IMR-90 (cell line): Measurements from ENCODE around the gene PLXNA4. TPM values are rescaled to one million over a fixed set of nuclear protein-coding genes. Genes with fewer than 3 reads are reported as not detected.

Source experiments
- ATAC-seq: fragments of 200-7000 bp; cut with Tn5 transposase; 2 replicates; pipeline ENCODE4 v1.9.1; 2020; ENCODE audit warnings: low read depth, mild to moderate bottlenecking, moderate library complexity
- BruUV-seq: library from RNA; stranded (reverse); fragments of 400-500 nt; replicated peaks from 2 replicates; lab custom pipeline; 2021; lab: Mats Ljungman, UMichigan
- CTCF ChIA-PET: fragments of 300-600 bp; formaldehyde crosslinking; extraction: SDS; loops from one replicate; lab custom pipeline; 2021; ENCODE audit warnings: antibody characterized with exemption; lab: Yijun Ruan, JAX
- POLR2A ChIA-PET: fragments of 300-600 bp; sonication (Branson Sonifier 250); formaldehyde crosslinking; loops from one replicate; lab custom pipeline; 2022; ENCODE audit warnings: antibody characterized with exemption; ENCODE audit not compliant: unreplicated experiment; lab: Charles Lee
- DNase-seq: peaks from one replicate; pipeline ENCODE4 v3.0.0; 2013
- H2AFZ ChIP-seq: replicated peaks from 2 replicates; pipeline ENCODE3; 2013; ENCODE audit warnings: low read length, mild to moderate bottlenecking; ENCODE audit not compliant: poor library complexity
- H2AK5ac ChIP-seq: 2 replicates; pipeline ENCODE4 v1.6.1; 2013; ENCODE audit warnings: low read depth, low read length, inconsistent platforms
- H2AK9ac ChIP-seq: replicated peaks from 2 replicates; pipeline ENCODE3; 2013; ENCODE audit warnings: mild to moderate bottlenecking, low read depth, low read length, moderate library complexity; ENCODE audit not compliant: poor library complexity
- H2BK120ac ChIP-seq: 2 replicates; pipeline ENCODE4 v1.6.1; 2013; ENCODE audit warnings: low read depth, low read length, inconsistent platforms
- H2BK15ac ChIP-seq: 3 replicates; pipeline ENCODE4 v1.6.1; 2013; ENCODE audit warnings: low read depth, low read length, inconsistent platforms
- H2BK20ac ChIP-seq: 2 replicates; pipeline ENCODE4 v1.6.1; 2013; ENCODE audit warnings: low read depth, mild to moderate bottlenecking, inconsistent platforms, low read length, moderate library complexity
- H2BK5ac ChIP-seq: 2 replicates; pipeline ENCODE4 v1.6.1; 2013; ENCODE audit warnings: mild to moderate bottlenecking, low read depth, low read length, inconsistent platforms; ENCODE audit not compliant: poor library complexity, severe bottlenecking
- H3K14ac ChIP-seq: replicated peaks from 2 replicates; pipeline ENCODE4 v1.6.1; 2013; ENCODE audit warnings: low read depth, low read length, inconsistent platforms
- H3K18ac ChIP-seq: 2 replicates; pipeline ENCODE4 v1.6.1; 2013; ENCODE audit warnings: low read depth, low read length, control low read depth
- H3K23ac ChIP-seq: 2 replicates; pipeline ENCODE4 v1.6.1; 2013; ENCODE audit warnings: low read depth, low read length, inconsistent platforms
- H3K27ac ChIP-seq: 2 replicates; pipeline ENCODE4 v1.5.1; 2013; ENCODE audit warnings: mild to moderate bottlenecking, control low read depth, low read length; ENCODE audit not compliant: insufficient read depth
- H3K27me3 ChIP-seq: 2 replicates; pipeline ENCODE4 v1.6.1; 2013; ENCODE audit warnings: low read length; ENCODE audit not compliant: control insufficient read depth, insufficient read depth
- H3K36me3 ChIP-seq: 2 replicates; pipeline ENCODE4 v1.6.1; 2013; ENCODE audit warnings: low read length, mixed read lengths; ENCODE audit not compliant: control insufficient read depth, insufficient read depth
- H3K4ac ChIP-seq: 2 replicates; pipeline ENCODE4 v1.6.1; 2013; ENCODE audit warnings: low read depth, low read length, inconsistent platforms
- H3K4me1 ChIP-seq: 2 replicates; pipeline ENCODE4 v1.6.1; 2013; ENCODE audit warnings: low read length, mixed read lengths; ENCODE audit not compliant: control insufficient read depth, insufficient read depth
- H3K4me2 ChIP-seq: 2 replicates; pipeline ENCODE4 v1.6.1; 2013; ENCODE audit warnings: low read depth, mild to moderate bottlenecking, control low read depth, low read length, moderate library complexity
- H3K4me3 ChIP-seq: 2 replicates; pipeline ENCODE4 v1.5.1; 2013; ENCODE audit warnings: low read depth, mild to moderate bottlenecking, control low read depth, low read length, moderate library complexity; ENCODE audit not compliant: insufficient read depth
- H3K56ac ChIP-seq: 2 replicates; pipeline ENCODE4 v1.6.1; 2013; ENCODE audit warnings: low read length, inconsistent platforms; ENCODE audit not compliant: insufficient read depth; ENCODE audit errors: extremely low read depth
- H3K79me1 ChIP-seq, 2 experiments: 2 replicates each; pipeline ENCODE4 v1.6.1; 2013; ENCODE audit warnings: low read length in 2 of 2, inconsistent platforms in 1 of 2, low read depth in 1 of 2
- H3K9ac ChIP-seq: 2 replicates; pipeline ENCODE4 v1.6.1; 2013; ENCODE audit warnings: low read depth, low read length, control low read depth
- H3K9me1 ChIP-seq: 2 replicates; pipeline ENCODE4 v1.6.1; 2013; ENCODE audit warnings: low read length, inconsistent platforms; ENCODE audit not compliant: insufficient read depth
- H3K9me3 ChIP-seq: 2 replicates; pipeline ENCODE4 v1.6.1; 2013; ENCODE audit warnings: low read length; ENCODE audit not compliant: control insufficient read depth, insufficient read depth
- H4K20me1 ChIP-seq: 2 replicates; pipeline ENCODE4 v1.6.1; 2013; ENCODE audit warnings: low read length, inconsistent platforms; ENCODE audit not compliant: insufficient read depth
- H4K5ac ChIP-seq: 2 replicates; pipeline ENCODE4 v1.6.1; 2013; ENCODE audit warnings: mild to moderate bottlenecking, low read depth, low read length, control low read depth
- H4K8ac ChIP-seq, 2 experiments: 2 replicates each; pipeline ENCODE4 v1.6.1; 2013; ENCODE audit warnings: low read depth in 2 of 2, low read length in 2 of 2, control low read depth in 1 of 2, inconsistent platforms in 1 of 2
- H4K91ac ChIP-seq: 2 replicates; pipeline ENCODE4 v1.6.1; 2013; ENCODE audit warnings: low read depth, low read length, inconsistent platforms; ENCODE audit not compliant: insufficient read depth
- BHLHE40 ChIP-seq: fragments of 150-350 bp; IDR thresholded peaks from 2 replicates; pipeline ENCODE4 v1.6.1; 2016; ENCODE audit warnings: mild to moderate bottlenecking, low read depth, low read length
- CEBPB ChIP-seq: IDR thresholded peaks from 2 replicates; pipeline ENCODE4 v1.6.1; 2012; ENCODE audit warnings: low read depth, low read length, improper control_type of control experiment
- CHD1 ChIP-seq: IDR thresholded peaks from 2 replicates; pipeline ENCODE4 v1.6.1; 2012; ENCODE audit warnings: low read depth, low read length, improper control_type of control experiment
- ELK1 ChIP-seq: fragments of 150-350 bp; IDR thresholded peaks from 2 replicates; pipeline ENCODE4 v1.6.1; 2016; ENCODE audit warnings: low read depth, mild to moderate bottlenecking, low read length, moderate library complexity, borderline replicate concordance
- FOS ChIP-seq: fragments of 150-350 bp; IDR thresholded peaks from 2 replicates; pipeline ENCODE4 v1.6.1; 2016; ENCODE audit warnings: low read depth, low read length
- MAFK ChIP-seq: IDR thresholded peaks from 2 replicates; pipeline ENCODE4 v1.6.1; 2012; ENCODE audit warnings: low read depth, low read length, improper control_type of control experiment
- MAZ ChIP-seq: IDR thresholded peaks from 2 replicates; pipeline ENCODE4 v1.6.1; 2012; ENCODE audit warnings: low read depth, mild to moderate bottlenecking, low read length, improper control_type of control experiment, moderate library complexity, borderline replicate concordance
- MXI1 ChIP-seq: IDR thresholded peaks from 2 replicates; pipeline ENCODE4 v1.6.1; 2012; ENCODE audit warnings: low read depth, mild to moderate bottlenecking, low read length, moderate library complexity, borderline replicate concordance
- NFE2L2 ChIP-seq: fragments of 150-350 bp; IDR thresholded peaks from 2 replicates; pipeline ENCODE4 v1.6.1; 2016; ENCODE audit warnings: low read depth, mild to moderate bottlenecking, low read length
- POLR2A ChIP-seq: IDR thresholded peaks from 2 replicates; pipeline ENCODE4 v1.6.1; 2012; ENCODE audit warnings: mild to moderate bottlenecking, low read depth, low read length
- RAD21 ChIP-seq: IDR thresholded peaks from 2 replicates; pipeline ENCODE4 v1.6.1; 2012; ENCODE audit warnings: low read length, improper control_type of control experiment
- RCOR1 ChIP-seq: IDR thresholded peaks from 2 replicates; pipeline ENCODE4 v1.6.1; 2012; ENCODE audit warnings: mild to moderate bottlenecking, low read length, improper control_type of control experiment; ENCODE audit not compliant: insufficient replicate concordance
- RFX5 ChIP-seq: IDR thresholded peaks from 2 replicates; pipeline ENCODE4 v1.8.0; 2012; ENCODE audit warnings: low read depth, mild to moderate bottlenecking, low read length, moderate library complexity
- SMC3 ChIP-seq: fragments of 150-350 bp; IDR thresholded peaks from 2 replicates; pipeline ENCODE4 v1.6.1; 2016; ENCODE audit warnings: low read depth, mild to moderate bottlenecking, antibody characterized with exemption, low read length, moderate library complexity
- USF2 ChIP-seq: fragments of 150-350 bp; IDR thresholded peaks from 2 replicates; pipeline ENCODE4 v1.6.1; 2017; ENCODE audit warnings: mild to moderate bottlenecking, antibody characterized with exemption, low read length, low read depth
- WGBS, 2 experiments: methylation state at CpG; one replicate each; pipeline versions ENCODE4 v1.1.5 to v1.1.7; 2013; ENCODE audit warnings: missing lambda C conversion rate in 2 of 2; ENCODE audit not compliant: insufficient read length in 1 of 2; ENCODE audit errors: extremely low coverage in 2 of 2; 5-methylcytosine and 5-hydroxymethylcytosine counted together
- dilution Hi-C: fragments of 300-500 bp; cut with HindIII; formaldehyde crosslinking; loops from one replicate; pipeline ENCODE4 v1.14.3; 2018; ENCODE audit warnings: low sequenced_read_pairs; ENCODE audit not compliant: unreplicated experiment
- in situ Hi-C: fragments of 300-500 bp; cut with MboI; formaldehyde crosslinking; loops from 3 replicates; pipeline ENCODE4 v1.14.3; 2019; ENCODE audit warnings: low sequenced_read_pairs, inconsistent platforms, mixed read lengths
- intact Hi-C: fragments of 100-400 bp; cut with micrococcal nuclease; formaldehyde crosslinking; loops from 2 replicates; pipeline ENCODE4 v1.10.0; 2022
- polyA plus RNA-seq, 3 experiments: library from polyadenylated mRNA; depleted of rRNA; stranded (reverse); fragments of >200 nt; gene quantifications; 2 replicates each; pipeline ENCODE4 v1.2.3, GENCODE V29; 2012; ENCODE audit warnings: low replicate concordance in 1 of 3
- total RNA-seq: library from RNA; depleted of rRNA; stranded (reverse); fragments of >200 nt; gene quantifications from 2 replicates; pipeline ENCODE4 v1.2.3, GENCODE V29; 2012
- TF ChIP-seq, protein P1 (sequence below): conservative IDR thresholded peaks from 2 replicates; pipeline ENCODE4 v1.5.1; 2012; ENCODE audit warnings: mild to moderate bottlenecking, low read depth, low read length, improper control_type of control experiment

PLXNA4 gene
- total and polyA plus RNA-seq, 2 of the 4 experiments (the other 2 are of a cell fraction), result under 0.01 TPM

- dilution Hi-C loops, result no loop called here
- DNase-seq (no peak), ATAC-seq (no peak)
- H2AK5ac ChIP-seq, result no peak overlapping the region
- H3K79me1 ChIP-seq, result no peaks in the 10 kb centered on the region
- TF ChIP-seq, protein P1, sequence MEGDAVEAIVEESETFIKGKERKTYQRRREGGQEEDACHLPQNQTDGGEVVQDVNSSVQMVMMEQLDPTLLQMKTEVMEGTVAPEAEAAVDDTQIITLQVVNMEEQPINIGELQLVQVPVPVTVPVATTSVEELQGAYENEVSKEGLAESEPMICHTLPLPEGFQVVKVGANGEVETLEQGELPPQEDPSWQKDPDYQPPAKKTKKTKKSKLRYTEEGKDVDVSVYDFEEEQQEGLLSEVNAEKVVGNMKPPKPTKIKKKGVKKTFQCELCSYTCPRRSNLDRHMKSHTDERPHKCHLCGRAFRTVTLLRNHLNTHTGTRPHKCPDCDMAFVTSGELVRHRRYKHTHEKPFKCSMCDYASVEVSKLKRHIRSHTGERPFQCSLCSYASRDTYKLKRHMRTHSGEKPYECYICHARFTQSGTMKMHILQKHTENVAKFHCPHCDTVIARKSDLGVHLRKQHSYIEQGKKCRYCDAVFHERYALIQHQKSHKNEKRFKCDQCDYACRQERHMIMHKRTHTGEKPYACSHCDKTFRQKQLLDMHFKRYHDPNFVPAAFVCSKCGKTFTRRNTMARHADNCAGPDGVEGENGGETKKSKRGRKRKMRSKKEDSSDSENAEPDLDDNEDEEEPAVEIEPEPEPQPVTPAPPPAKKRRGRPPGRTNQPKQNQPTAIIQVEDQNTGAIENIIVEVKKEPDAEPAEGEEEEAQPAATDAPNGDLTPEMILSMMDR, result no peak
- TF ChIP-seq MAZ (no peak), POLR2A (no peak), CEBPB (no peak), FOS (no peak), NFE2L2 (no peak), MXI1 (no peak), USF2 (no peak), ELK1 (no peak), RAD21 (no peak), RFX5 (no peak), CHD1 (no peak), RCOR1 (no peak), MAFK (no peak), SMC3 (no peak), BHLHE40 (no peak)
- no peak overlapping the region for H2BK20ac ChIP-seq
- H3K4me1 ChIP-seq, result no peaks in the 10 kb centered on the region
- H3K27ac ChIP-seq, result no peak overlapping the region
- no TSS peak for BruUV-seq
- WGBS, 2 experiments, result 50% methylated on average over 3 of the region's 6 CpGs; no CpG with 5 or more reads in 1 of the 2 experiments
- CTCF ChIA-PET, result no interaction called here
- no peaks in the 10 kb centered on the region for H3K9me3 ChIP-seq
- H3K14ac ChIP-seq, result no peak overlapping the region
- H3K27me3 ChIP-seq, result no peaks in the 10 kb centered on the region
- no peak overlapping the region for H3K23ac ChIP-seq
- H4K20me1 ChIP-seq, result no peaks in the 10 kb centered on the region
- no peak overlapping the region for H3K56ac ChIP-seq
- H3K4me3 ChIP-seq, result no peak overlapping the region
- H2BK5ac ChIP-seq, result no peak overlapping the region
- H3K4ac ChIP-seq, result no peak overlapping the region
- H3K36me3 ChIP-seq, result no peaks in the 10 kb centered on the region
- in situ Hi-C loops, result no loop called here
- no peak overlapping the region for H3K4me2 ChIP-seq
- H2BK120ac ChIP-seq, result no peak overlapping the region
- H3K9me1 ChIP-seq, result no peaks in the 10 kb centered on the region
- no peak overlapping the region for H2AK9ac ChIP-seq
- POLR2A ChIA-PET, result no interaction called here
- H2AFZ ChIP-seq, result no peak overlapping the region
- H4K8ac ChIP-seq, result no peak overlapping the region
- intact Hi-C loops, result no loop called here
- H3K9ac ChIP-seq, result no peak overlapping the region
- H4K91ac ChIP-seq, result no peak overlapping the region
- H2BK15ac ChIP-seq, result no peak overlapping the region
- H3K18ac ChIP-seq, result no peak overlapping the region
- no peak overlapping the region for H4K5ac ChIP-seq
These were observed 161.4 kb downstream of the PLXNA4 start for GRCh38 chr7:132414857-132415256.
